ENCODE results near the gene SMURF2.
"Not testable (repeated sequence)": the region's sequence is repeated elsewhere in the genome, so short reads cannot be mapped to it uniquely, and the experiment has no call there.

The SMURF2 gene

DNA sequence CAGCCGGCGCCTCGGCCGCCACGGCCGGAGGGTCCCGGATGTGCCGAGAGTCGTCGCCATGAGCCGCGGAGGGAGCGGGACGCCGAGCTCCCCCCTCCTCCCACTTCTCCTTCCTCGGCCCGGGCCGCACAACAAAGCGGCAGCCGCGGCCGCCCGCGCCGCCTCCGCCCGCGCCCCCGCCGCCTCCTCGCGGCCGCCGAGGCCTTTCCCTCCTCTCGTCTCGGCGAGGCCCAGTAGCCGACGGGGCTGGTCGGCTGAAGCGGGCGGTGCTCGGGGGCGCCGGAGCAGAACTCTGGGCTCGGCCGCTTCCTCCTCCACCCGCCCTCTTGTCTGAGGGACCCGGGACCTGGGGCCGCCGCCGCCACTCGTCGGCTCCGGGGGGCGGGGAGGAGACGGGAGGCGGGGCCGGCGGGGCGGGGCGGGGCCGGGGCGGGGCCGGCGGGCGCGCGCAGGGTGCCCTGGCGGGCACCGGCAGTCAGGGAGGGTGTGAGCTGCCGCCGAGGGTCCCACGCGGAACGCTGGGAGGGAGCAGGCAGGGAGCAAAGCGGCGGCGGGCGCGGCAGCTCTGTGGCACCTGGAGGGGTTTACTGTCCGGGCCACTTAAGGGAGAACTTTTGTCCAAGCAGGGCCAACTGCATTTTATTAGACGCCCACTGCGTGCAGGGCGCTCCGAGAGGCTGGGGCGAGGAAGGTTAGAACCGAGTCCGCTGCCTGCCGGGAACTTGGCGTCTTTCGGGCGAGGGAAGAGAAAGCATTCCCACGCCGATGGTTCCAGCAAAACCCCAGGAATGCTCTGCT lies at the start of gene SMURF2:
TSS of gene SMURF2 (minus strand) at position 332 of the 798 bp plus-strand sequence. CDS start 427 bp downstream, outside the sequence.
- peak; percentile 82 for DNase-seq (ENCODE audit: low spot score)

DNA sequence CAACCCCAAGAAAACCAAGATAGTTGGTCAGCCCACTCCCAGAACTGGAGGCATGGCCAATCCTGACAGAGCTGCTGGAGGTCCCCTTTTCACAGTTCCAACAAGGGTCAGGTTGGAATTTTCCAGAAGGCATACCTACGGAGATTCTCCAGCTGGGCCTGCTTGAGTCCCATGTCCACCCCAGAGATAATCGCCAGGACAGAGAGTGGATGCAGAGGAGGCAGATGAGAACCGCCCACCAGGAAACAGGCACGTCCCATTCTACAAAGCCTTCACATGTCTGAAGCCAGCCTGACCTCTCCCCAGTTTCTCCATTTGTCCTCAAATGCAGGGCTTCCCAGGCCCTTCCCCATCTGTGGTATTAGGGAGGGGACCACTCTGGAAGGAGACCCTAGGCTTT lies 47.4 kb upstream of the SMURF2 start:
- DNase-seq (ENCODE audit: low spot score) = no peak

DNA sequence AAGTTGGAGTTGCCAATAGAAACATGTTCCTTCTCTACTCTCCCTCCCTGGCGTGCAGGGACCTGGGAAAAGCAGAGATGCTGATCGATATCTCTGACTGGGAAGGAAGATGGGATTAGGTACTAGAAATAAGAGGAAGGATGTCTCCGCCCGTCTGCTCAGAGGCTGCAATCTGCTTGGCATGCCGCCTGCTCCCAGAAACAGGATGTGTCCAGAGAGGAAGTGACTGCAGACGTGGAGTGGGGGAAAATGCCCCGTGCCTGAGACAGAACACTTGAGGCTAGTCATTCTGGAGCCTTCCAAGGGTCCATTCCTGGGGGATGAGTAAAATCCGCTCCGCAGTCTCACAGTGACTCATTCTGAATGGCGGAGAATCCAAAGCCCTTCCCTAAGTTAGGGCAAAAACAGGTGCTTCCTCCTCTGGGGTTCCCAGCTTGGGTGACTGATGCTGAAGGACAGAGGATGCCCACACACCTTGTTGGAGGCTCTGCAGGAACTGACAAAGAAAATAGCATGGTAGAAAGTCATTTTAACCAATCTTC lies 45.0 kb upstream of the SMURF2 start:
- DNase-seq (ENCODE audit: low spot score) = no peak

DNA sequence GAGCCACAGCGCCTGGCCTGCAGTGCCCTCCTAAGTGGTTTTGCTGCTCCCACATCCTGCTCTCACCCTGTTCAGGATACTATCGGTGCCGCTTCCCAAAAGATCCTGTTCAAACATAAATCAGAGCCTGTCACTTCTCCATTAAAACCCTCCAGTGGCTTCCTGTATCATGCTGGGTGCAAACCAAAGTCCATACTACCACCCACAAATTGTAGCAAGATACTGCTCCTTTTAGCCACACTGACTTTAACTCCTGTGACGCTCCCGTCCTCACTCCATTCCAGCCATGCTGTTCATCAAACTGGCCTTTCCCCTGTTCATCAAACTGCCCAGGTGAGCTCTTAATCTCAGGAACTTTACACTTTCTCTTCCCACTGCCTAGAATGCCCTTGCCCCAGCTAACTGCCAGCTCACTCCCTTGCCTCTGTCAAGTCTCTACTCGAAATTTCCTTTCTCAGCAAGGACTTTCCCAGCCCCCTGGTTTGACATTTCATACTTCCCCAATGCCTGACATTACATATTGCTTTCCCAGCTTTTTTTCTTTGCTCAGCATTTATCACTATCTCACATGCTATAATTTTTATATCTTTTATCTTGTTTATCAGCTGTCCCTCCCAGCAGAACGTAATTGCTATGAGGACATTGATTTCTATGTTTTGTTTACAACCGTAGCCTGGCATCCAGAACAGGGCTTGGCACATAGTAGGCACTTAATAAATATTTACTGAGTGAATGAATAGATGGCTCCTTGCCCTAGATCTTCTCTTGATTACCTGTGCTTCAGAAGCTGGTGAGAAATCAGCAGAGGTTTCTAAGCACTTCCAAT lies 44.3 kb upstream of the SMURF2 start:
- DNase-seq (ENCODE audit: low spot score) = no peak

DNA sequence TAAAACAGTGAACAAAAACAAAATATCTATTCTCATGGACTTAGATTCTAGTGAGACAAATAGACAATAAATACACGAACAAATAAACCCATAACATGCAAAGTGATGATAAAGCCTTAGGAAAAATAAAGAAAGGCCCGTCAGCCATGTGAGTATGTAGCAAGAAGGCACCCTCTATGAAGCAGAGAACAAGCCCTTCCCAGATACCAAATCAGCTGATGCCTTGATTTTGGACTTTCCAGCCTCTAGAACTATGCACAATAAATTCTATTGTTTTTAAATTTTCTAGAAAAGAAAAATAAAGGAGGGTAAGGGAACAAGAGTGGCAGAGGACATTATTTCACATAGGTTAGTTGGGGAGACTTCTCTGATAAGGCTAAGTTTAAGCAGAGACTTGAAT lies 40.7 kb upstream of the SMURF2 start:
- no peak for DNase-seq (ENCODE audit: low spot score)

DNA sequence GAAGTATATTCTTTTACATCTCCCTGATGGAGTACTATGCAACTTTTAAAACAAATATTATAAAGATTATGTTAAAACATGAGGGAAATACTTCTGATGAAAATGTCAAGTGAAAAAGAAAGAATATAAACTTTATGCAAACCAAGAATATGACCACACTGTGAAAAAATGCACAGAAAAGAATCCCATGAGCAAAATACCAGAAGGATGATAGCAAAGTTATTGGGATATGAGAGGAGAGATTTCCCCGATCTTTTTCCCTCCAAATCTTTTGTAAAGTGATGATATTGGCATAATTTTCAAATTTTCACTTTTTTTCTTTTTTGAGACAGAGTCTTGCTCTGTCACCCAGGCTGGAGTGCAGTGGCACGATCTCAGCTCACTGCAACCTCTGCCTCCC lies 36.6 kb upstream of the SMURF2 start:
- no peak for DNase-seq (ENCODE audit: low spot score)

DNA sequence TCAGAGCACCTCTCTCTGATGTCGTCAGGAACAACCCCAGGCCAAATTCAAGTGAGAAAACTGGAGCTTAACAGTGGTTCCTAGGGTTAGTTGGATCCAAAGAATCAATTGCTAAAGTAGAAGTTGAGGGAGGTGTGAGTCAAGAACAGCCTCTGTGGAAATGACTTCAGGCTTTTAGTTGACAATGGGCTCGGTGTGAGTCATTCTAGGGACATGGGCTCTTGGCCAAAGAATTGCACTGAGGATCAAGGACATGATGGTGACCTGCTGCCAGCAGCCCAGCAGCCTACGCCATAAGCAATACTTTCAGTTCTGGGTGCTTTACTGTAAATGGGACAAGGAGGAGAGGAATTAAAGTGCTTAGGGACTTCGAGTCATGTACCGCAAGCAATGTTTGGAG lies 32.1 kb upstream of the SMURF2 start:
- DNase-seq (ENCODE audit: low spot score) = no peak

DNA sequence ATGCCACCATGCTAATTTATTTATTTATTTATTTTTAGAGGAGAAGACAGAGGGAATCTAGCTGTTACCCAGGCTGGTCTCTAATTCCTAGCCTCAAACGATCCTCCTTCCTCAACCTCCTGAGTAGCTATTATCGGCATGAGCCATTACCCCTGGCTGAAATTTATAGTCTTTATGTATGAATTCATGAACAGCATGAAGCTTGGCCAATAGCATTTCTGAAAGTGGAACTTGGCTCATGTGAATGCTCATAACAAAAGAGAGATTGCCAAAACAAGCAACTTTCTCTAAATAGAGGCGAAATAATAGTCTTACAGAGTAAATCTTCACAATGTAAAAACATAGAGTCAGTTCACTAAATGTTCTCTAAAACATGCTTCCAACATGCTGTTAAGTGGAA lies 30.1 kb upstream of the SMURF2 start:
- DNase-seq (ENCODE audit: low spot score) = no peak

DNA sequence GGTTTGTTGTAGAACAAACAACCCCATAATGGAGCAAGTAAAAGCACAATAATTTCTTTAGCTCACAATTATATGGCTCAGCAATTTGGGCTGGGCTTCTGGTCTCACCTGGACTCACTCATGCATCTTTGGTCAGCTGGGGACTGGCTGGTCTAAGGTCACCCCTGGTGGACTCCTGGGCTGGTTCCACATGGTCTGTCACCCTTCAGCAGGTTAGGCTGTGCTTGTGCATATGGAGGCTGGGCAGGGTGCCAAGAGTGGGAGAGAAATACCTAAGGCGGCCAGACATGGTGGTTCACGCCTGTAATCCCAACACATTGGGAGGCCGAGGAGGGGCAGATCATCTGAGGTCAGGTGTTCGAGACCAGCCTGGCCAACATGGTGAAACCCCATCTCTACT lies 27.0 kb upstream of the SMURF2 start:
- no peak for DNase-seq (ENCODE audit: low spot score)

DNA sequence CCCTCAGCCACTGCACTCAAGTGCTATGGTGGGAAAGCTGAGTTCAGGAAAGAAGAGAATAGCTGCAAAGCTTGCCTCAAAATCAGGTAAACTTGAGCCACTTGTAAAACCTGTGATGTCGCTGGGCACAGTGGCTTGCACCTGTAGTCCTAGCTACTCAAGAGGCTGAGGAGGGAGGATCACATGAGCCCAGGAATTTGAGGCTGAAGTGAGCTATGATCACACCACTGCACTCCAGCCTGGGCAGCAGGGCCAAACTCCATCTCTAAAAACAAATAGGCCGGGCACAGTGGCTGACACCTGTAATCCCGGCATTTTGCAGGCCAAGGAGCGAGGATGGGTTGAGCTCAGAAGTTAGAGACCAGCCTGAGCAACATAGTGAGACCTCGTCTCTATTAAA lies 26.4 kb upstream of the SMURF2 start:
- DNase-seq (ENCODE audit: low spot score) = no peak

DNA sequence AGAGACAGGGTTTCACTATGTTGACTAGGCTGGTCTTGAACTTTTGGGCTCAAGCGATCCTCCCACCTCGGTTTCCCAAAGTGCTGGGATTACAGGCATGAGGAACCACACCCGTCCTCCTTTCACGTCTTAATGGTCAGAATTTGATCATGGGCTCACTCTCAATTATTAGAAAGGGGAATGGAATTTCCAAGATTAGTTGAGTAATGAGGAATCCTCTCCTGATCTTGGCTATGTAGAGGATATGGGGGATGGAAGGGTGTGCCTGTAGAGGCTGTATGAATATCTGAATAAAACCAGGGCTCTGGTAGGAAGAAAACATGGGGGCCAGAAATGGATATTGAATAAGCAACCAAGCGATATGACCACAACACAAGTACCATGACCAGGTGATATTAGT lies 25.9 kb upstream of the SMURF2 start:
- no peak for DNase-seq (ENCODE audit: low spot score)

DNA sequence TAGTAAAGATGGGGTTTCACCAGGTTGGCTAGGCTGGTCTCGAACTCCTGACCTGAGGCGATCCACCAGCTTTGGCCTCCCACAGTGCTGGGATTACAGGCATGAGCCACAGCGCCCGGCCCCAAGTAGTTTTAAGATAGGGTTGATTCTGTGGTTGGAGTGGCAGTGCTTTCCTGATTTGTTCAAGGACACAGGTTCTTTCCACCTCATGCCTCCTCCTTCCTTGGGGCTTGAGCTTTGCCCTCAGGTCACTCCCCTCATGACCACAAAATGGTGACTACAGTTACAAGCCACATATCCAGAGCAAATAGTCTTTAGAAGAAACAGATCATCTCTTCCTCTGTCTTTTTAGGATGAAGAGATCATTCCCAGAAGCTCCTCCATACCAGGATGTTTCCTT lies 25.3 kb upstream of the SMURF2 start:
- no peak for DNase-seq (ENCODE audit: low spot score)

DNA sequence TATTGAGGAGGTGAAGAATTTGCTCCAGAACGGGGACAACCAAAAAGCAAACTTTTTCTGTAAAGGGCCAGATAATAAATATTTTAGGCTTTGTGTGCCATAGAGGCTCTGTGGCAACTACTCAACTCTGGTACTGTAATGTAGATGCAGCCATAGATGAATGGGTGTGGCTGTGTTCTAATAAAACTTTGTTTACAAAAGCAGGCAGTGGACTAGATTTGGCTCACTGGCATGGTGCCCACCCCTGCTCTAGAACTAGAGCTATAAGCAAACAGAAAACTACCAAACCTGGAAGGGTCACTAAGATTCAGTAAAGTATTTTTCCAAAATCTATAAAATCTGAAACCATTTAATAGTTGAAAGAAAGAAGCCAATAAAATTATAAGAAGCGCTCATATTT lies 24.6 kb upstream of the SMURF2 start:
- no peak for DNase-seq (ENCODE audit: low spot score)

DNA sequence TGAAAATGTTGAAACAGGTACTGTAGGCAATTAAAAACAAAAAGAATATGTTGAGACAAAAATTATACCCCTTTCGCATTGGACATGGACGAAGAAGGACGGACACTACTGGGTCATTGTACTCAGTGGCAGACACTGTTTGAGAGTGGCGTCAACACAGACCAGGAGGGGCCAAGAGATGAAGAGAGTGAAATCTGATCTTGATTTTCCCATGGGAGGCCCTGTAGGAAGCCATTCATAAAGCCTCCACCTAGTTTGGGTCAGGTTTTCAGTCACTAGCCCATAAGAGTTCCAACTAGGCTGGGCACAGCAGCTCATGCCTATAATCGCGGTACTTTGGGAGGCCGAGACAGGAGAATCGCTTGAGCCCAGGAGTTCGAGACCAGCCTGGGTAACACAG lies 23.6 kb upstream of the SMURF2 start:
- no peak for DNase-seq (ENCODE audit: low spot score)

DNA sequence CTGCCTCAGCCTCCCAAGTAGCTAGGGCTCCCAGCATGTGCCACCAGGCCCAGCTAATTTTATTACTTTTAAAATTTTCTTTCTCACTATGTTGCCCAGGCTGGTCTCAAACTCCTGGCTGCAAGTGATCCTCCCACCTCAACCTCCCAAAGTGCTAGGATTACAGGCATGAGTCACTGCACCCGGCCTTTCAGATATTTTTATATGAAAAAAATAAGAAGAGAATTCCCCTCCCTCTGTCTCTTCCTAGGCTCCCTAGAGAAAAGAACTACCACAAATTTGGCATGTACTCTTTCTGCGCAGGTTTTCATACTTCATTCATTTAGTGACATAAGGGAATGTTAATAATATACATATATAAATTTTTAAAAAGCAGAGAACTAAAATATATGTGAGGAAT lies 21.7 kb upstream of the SMURF2 start:
- DNase-seq (ENCODE audit: low spot score) = no peak

DNA sequence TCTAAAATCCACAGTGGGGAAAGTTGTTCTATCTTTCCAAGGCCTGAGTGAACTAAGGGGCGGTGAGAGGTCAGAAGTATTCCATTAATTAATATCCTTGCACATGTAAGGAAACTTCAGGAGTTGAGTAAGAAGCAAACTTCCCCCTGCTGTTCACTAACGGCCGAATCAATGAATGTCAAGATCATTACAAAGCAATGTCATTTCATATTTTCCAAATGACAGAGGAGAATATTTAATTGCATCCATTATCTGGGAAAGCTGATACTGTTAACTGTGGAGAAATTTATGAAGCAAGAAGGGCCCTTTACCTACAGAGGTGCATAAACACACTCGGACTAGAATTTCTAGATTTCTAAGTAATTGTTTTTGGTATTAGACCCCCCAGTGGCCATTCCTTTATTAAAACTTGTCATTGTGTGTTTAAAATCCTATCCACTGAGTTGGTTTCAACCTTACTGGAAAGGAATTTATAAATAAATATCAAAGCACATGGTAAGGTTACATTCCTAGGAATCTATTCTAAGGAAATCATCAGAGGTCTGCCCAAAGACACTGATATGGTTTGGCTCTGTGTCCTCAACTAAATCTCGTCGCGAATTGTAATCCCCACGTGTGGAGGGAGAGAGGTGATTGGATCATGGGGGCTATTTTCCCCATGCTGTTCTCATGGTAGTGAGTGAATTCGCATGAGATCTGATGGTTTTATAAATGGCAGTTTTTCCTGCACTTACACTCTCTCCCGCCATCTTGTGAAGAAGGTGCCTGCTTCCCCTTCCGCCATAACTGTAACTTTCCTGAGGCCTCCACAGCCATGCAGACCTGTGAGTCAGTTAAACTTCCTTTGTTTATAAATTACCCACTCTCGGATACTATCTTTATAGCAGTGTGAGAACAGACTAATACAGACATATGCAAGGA lies 20.4 kb upstream of the SMURF2 start:
- no peak for DNase-seq (ENCODE audit: low spot score)

DNA sequence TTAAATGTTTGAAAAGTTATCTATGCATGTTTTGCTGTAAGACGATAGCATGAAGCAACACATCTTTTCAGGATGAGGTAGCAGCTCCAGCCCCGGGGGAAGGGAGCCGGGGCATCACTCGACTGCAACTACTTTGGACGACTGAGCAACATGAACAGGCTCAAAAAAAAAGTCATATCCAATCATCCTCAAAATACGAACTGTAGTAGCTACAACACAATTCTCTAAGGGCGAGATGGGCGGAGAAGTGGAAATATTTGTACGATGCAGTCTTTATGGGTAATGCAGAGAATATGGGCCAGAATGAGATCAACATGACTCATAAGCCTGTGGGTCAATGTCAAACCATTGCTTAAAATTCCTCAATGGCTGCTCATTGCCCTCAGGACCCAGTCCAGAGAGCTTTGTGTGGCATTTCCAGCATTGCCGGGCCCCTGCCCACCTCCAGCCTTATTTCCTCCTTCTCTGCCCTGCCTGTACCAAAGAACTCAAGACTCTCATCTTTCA lies 17.7 kb upstream of the SMURF2 start:
- no peak for DNase-seq (ENCODE audit: low spot score)

DNA sequence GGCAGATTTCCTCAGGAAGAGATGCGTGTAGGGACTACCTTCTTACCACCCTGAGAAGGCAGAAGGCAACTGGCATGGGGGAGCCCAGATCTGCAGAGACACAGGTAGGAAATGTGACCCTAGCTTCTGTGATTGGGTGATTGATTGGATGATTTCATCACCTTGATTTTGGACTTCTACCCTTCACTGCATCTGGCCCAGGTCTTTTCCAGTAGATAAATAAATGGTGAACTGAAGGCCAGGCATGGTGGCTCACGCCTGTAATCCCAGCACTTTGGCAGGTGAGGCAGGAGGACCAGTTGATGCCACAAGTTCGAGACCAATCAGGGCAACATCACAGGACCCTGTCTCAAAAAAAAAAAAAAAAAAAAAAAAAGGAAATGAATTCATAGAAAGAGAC lies 14.7 kb upstream of the SMURF2 start:
- DNase-seq (ENCODE audit: low spot score) = no peak

DNA sequence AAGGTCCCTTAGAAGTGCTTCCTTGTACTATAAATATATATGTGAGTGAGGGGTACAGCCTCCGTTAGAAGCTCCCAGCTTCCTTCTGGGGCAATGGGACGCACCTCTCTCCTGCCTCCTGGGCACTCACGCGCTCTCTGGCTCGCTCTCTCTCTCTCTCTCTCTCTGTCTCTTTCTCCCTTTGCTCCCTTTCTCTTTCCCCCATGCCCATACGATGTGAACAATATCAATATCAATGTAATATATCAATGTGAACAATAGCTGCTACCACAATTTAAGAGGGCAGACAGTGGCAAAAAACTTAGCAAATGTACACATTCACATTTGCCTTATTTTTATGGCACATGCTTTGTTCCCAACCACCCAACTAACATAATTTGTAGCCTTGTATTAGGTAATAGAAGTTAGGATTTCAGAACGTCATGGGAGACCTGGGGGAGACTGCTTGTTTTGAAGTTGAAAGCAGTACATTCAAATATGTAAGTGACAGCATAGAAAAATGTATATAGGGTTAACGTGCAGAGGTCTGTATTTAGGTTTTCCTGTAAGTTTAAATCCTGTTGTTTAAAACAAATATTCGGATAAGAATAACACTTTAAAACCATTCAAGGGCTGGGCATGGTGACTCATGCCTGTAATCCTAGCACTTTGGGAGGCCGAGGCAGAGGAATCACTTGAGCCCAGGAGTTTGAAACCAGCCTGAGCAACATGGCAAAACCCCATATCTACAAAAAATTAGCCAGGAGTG lies 8.9 kb upstream of the SMURF2 start:
- DNase-seq (ENCODE audit: low spot score) = not testable (repeated sequence)

DNA sequence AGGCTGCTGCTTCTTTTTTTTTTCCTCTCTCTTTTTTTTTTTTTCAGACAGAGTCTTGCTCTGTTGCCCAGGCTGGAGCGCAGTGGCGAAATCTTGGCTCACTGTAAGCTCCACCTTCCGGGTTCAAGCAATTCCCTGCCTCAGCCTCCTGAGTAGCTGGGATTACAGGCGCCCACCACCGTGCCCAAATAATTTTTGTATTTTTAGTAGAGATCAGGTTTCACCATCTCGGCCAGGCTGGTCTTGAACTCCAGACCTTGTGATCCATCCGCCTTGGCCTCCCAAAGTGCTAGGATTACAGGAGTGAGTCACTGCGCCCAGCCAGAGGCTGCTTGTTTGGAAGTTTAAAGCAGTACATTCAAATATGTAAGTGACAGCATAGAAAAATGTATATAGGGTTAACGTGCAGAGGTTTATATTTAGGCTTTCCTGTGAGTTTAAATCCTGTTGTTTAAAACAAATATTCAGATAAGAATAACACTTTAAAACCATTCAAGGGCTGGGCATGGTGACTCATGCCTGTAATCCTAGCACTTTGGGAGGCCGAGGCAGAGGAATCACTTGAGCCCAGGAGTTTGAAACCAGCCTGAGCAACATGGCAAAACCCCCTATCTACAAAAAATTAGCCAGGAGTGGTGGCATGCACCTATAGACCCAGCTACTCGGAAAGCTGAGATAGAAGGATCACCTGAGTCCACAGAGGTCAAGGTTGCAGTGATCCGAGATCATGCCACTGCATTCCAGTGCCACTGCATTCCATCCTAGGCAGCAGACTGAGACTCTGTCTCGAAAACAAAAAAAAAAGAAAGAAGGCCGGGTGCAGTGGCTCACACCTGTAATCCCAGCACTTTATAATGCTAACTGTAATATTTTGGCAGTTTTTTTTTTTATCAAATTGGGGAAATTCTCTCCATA lies 6.0 kb upstream of the SMURF2 start:
- DNase-seq (ENCODE audit: low spot score) = not testable (repeated sequence)

All from HuH-7 (cell line).